ENCODE measurements around the gene CDH23.

GRCh38 chr10:71714592-71714991 is 317.9 kb downstream of the CDH23 start:
- TF ChIP-seq CTCF (IDR thresholded peaks at IDR 0.05) (no peak), POLR2A (IDR thresholded peaks at IDR 0.05) (no peak)
